Lower leg skin (tissue), 4 donors: ENCODE measurements around the gene SNTA1. TPM values are rescaled to one million over a fixed set of nuclear protein-coding genes. Genes with fewer than 3 reads are reported as not detected.

Experiments used
- DNase-seq, 2 donors: peaks; one replicate each; pipeline ENCODE4 v3.0.0-alpha.2; 2019; ENCODE audit warnings: low spot score in 2 of 2
- H3K4me3 ChIP-seq: fragments of 200-600 bp; sonication (generic); 2 replicates; pipeline ENCODE4 v1.5.1; 2017; ENCODE audit warnings: mild to moderate bottlenecking, low read depth; ENCODE audit not compliant: poor library complexity, severe bottlenecking
- POLR2A ChIP-seq, 2 donors: fragments of 450-650 bp; IDR thresholded peaks; one replicate each; pipeline ENCODE4 v1.6.1; 2016 to 2017; ENCODE audit warnings: antibody characterized with exemption in 2 of 2, mild to moderate bottlenecking in 1 of 2, moderate library complexity in 1 of 2
- WGBS, 2 donors: methylation state at CpG; one replicate each; pipeline ENCODE4 v1.1.5; 2018; 5-methylcytosine and 5-hydroxymethylcytosine counted together
- intact Hi-C: fragments of 100-400 bp; cut with DNase I; formaldehyde crosslinking; loops from one replicate; pipeline ENCODE4 v1.15.0; 2023; ENCODE audit warnings: low total_unique reads
- total RNA-seq, 4 donors: library from RNA; depleted of rRNA; stranded (reverse); fragments of >200 nt; gene quantifications; one replicate each; pipeline ENCODE4 v1.1.0, GENCODE V29; 2016
- TF ChIP-seq, protein P1 (sequence below), 3 donors: fragments of 450-650 bp; IDR thresholded peaks; one replicate each; pipeline ENCODE4 v1.5.1; 2016; ENCODE audit warnings: antibody characterized with exemption in 3 of 3, mild to moderate bottlenecking in 3 of 3, moderate library complexity in 2 of 3

The SNTA1 gene
- total RNA-seq, 4 donors from 2014 or later = 13.0 to 22.6 (median 17.8) TPM

DNA sequence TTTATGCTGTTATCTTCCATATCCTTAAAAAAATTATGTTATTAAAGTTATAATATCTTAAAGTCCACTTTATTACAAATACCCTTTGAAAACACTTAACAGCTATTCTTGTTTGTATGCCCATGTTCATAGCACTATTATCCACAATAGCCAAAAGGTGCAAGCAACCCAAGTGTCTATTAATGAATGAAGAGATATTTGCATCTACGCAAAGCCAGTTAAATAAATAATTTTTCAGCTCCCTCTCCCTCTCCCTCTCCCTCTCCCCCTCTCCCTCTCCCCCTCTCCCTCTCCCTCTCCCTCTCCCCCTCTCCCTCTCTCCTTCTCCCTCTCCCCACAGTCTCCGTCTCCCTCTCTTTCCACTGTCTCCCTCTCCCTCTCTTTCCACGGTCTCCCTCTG is 55.3 kb downstream of the SNTA1 start:
- no peak for TF ChIP-seq POLR2A (IDR thresholded peaks at IDR 0.05)
- TF ChIP-seq, protein P1, sequence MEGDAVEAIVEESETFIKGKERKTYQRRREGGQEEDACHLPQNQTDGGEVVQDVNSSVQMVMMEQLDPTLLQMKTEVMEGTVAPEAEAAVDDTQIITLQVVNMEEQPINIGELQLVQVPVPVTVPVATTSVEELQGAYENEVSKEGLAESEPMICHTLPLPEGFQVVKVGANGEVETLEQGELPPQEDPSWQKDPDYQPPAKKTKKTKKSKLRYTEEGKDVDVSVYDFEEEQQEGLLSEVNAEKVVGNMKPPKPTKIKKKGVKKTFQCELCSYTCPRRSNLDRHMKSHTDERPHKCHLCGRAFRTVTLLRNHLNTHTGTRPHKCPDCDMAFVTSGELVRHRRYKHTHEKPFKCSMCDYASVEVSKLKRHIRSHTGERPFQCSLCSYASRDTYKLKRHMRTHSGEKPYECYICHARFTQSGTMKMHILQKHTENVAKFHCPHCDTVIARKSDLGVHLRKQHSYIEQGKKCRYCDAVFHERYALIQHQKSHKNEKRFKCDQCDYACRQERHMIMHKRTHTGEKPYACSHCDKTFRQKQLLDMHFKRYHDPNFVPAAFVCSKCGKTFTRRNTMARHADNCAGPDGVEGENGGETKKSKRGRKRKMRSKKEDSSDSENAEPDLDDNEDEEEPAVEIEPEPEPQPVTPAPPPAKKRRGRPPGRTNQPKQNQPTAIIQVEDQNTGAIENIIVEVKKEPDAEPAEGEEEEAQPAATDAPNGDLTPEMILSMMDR (IDR thresholded peaks at IDR 0.05) = no peak
- no peak for DNase-seq
- intact Hi-C loops = no loop called here
- no peak overlapping the region for H3K4me3 ChIP-seq
- 97 to 99% methylated on average over 3 of the region's 3 CpGs for WGBS, 2 donors

DNA sequence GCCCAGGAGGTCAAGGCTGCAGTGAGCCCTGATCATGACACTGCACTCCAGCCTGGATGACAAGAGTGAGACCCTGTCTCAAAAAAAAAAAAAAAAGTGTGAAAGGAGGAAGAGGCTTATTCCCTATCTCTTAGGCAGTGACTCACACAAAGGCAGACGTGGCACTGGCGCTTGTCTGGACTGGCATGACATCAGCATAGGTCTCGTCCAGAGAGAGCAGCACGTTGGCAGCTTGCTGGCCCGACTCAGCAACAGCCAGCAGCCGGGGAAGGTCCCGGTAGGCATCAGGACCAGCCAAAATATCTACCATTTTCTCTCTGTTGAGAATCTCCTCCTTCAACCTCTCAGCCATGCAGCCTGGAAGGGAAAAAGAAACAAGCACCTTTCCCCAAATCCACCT is 56.4 kb downstream of the SNTA1 start:
- 43 to 50% methylated on average over 7 of the region's 7 CpGs for WGBS, 2 donors
- intact Hi-C loops = no loop called here
- no peak overlapping the region for H3K4me3 ChIP-seq
- TF ChIP-seq, protein P1 (IDR thresholded peaks at IDR 0.05) = no peak
- no peak for TF ChIP-seq POLR2A (IDR thresholded peaks at IDR 0.05)
- DNase-seq = peak in 1 of 2 donors; percentile 80

DNA sequence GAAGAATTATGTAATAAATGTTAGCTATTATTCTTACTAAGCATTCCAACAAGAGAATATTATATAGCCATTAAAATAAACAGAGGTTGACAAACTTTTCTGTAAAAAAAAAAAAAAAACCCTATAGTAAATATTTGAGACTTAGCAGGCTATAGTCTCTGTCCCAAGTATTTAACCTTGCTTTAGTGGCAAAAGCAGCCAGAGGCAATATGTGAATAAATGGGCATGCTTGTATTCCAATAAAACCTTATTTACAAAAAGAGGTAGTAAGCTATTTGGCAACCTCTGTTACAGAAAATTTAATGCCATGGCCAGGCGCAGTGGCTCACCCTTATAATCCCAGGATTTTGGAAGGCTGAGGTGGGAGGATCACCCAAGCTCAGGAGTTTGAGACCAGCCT is 56.9 kb downstream of the SNTA1 start:
- WGBS, 2 donors = 94 to 96% methylated on average over 1 of the region's 1 CpG
- no peak for TF ChIP-seq POLR2A (IDR thresholded peaks at IDR 0.05)
- TF ChIP-seq, protein P1 (IDR thresholded peaks at IDR 0.05) = no peak
- no peak overlapping the region for H3K4me3 ChIP-seq
- peak in 1 of 2 donors; percentile 15 for DNase-seq
- intact Hi-C loops = no loop called here

DNA sequence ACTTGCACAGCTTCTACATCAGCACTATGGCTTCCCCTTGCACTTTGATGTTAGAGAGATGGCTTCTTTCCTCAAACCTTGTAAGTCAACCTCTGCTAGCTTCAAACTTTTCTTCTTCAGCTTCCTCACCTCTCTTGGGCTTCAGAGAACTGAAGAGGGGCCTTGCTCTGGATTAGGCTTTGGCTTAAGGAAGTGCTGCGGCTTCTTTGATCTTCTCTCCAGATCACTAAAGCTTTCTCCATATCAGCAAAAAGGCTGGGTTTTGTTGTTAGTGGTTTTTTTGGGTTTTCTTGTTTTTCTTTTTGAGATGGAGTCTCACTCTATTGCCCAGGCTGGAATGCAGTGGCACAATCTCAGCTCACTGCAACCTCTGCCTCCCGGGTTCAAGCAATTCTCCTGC is 66.2 kb downstream of the SNTA1 start:
- no peak for TF ChIP-seq POLR2A (IDR thresholded peaks at IDR 0.05)
- TF ChIP-seq, protein P1 (IDR thresholded peaks at IDR 0.05) = no peak
- DNase-seq = no peak
- intact Hi-C loops = no loop called here
- WGBS, 2 donors = 96 to 100% methylated on average over 2 of the region's 2 CpGs
- H3K4me3 ChIP-seq = no peak overlapping the region

DNA sequence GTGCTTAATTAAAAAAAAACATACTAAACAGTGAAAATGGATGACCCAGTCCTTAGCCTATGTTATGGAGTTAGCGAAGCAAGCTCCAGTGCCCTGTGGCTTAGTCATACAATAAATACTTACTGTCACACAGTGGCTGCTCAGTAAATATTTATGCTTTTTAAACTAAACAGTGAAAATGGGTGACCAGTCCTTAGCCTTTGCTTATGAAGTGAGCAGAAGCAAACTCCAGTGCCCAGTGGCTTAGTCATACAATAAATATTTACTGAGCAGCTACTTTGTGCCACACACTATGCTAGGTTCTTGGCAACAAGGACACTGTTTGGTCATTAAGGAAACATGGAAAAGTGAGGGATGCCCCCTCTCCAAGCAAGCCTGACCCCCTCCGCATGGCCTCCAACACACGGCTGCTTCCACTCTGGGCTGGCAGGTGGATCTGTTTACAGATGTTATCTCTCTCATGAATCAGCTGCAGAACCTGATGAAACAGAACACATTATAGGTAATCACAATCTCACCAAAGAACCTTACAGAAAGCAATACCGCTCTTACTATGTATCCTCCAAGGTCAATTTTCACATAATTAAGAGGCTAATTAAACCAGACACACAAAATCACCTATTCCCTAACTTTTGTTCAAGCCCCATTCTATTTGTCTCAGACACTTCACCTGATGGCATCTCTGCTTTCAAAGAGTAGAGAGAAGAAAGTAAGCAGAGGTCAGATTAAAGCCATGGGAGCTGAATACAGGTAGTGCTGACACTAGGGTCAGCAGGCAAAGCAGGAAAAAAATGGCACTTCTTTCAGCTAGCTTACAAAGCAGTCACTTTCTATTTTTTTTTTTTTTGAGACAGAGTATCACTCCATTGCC is 69.6 kb downstream of the SNTA1 start:
- DNase-seq = no peak
- TF ChIP-seq POLR2A (IDR thresholded peaks at IDR 0.05) = no peak
- TF ChIP-seq, protein P1 (IDR thresholded peaks at IDR 0.05) = no peak
- no peak overlapping the region for H3K4me3 ChIP-seq
- intact Hi-C loops = no loop called here
- 95 to 98% methylated on average over 4 of the region's 4 CpGs for WGBS, 2 donors
